GM18858 (cell line): Measurements from ENCODE around the gene PIANP.
"Not testable (repeated sequence)": the region's sequence is repeated elsewhere in the genome, so short reads cannot be mapped to it uniquely, and the experiment has no call there.

Source experiments
- ATAC-seq: cut with Tn5 transposase; IDR thresholded peaks from one replicate; pipeline ENCODE4 v1.9.1; 2021; ENCODE audit not compliant: unreplicated experiment

PIANP gene

GRCh38 chr12:6708351-6708750, 7.7 kb upstream of the PIANP start:
- ATAC-seq: not testable (repeated sequence)

GRCh38 chr12:6703631-6704030, 3.0 kb upstream of the PIANP start:
- ATAC-seq: no peak

- no peak for ATAC-seq
Measured at GRCh38 chr12:6701078-6701768, 608 bp upstream of the PIANP start.

GRCh38 chr12:6699989-6700645, 498 bp downstream of the PIANP start:
- no peak for ATAC-seq

- no peak for ATAC-seq
Measured at GRCh38 chr12:6699259-6699988, 1.2 kb downstream of the PIANP start.

- ATAC-seq: no peak
Measured at GRCh38 chr12:6698352-6699046, 2.1 kb downstream of the PIANP start.

- no peak for ATAC-seq
Measured at GRCh38 chr12:6697584-6698351, 2.8 kb downstream of the PIANP start.

- ATAC-seq: no peak
Measured at GRCh38 chr12:6696690-6697583, 3.7 kb downstream of the PIANP start.

- no peak for ATAC-seq
Measured at GRCh38 chr12:6695313-6696045, 5.1 kb downstream of the PIANP start.

GRCh38 chr12:6694701-6695100, 5.9 kb downstream of the PIANP start:
- no peak for ATAC-seq

GRCh38 chr12:6693832-6694355, 6.7 kb downstream of the PIANP start:
- no peak for ATAC-seq

GRCh38 chr12:6692888-6693287, 7.7 kb downstream of the PIANP start:
- no peak for ATAC-seq

- no peak for ATAC-seq
Measured at GRCh38 chr12:6691473-6691872, 9.1 kb downstream of the PIANP start.

GRCh38 chr12:6688999-6689882, 11.4 kb downstream of the PIANP start, which contains the start of gene ZNF384:
ZNF384 (minus strand) TSS chr12:6689375; CDS start chr12:6679520, 9,855 bp downstream.
- ATAC-seq: peak; percentile 67

GRCh38 chr12:6688543-6688998, 12.0 kb downstream of the PIANP start:
- ATAC-seq: peak; percentile 9

- ATAC-seq: no peak
Measured at GRCh38 chr12:6685814-6686213, 14.8 kb downstream of the PIANP start.

GRCh38 chr12:6684609-6685008, 16.0 kb downstream of the PIANP start:
- no peak for ATAC-seq

GRCh38 chr12:6676962-6677361, 23.7 kb downstream of the PIANP start:
- no peak for ATAC-seq
